ENCODE results near the gene TRANK1.
"Not testable (repeated sequence)": the region's sequence is repeated elsewhere in the genome, so short reads cannot be mapped to it uniquely, and the experiment has no call there.

TRANK1 gene

GRCh38 chr3:36944641-36945270 lies at the start of gene TRANK1:
Gene TRANK1 (minus strand): TSS chr3:36945054. CDS start chr3:36944809, 245 bp downstream.
- DNase-seq (ENCODE audit: low read depth, low spot score) = no peak

- peak; percentile 100 for DNase-seq (ENCODE audit: low read depth, low spot score)
These were observed 48.8 kb upstream of the TRANK1 start, which contains the start of gene MLH1 for GRCh38 chr3:36993326-36994283. Gene MLH1 (plus strand): TSS chr3:36993518. CDS start chr3:36993548, 30 bp downstream.

DNA sequence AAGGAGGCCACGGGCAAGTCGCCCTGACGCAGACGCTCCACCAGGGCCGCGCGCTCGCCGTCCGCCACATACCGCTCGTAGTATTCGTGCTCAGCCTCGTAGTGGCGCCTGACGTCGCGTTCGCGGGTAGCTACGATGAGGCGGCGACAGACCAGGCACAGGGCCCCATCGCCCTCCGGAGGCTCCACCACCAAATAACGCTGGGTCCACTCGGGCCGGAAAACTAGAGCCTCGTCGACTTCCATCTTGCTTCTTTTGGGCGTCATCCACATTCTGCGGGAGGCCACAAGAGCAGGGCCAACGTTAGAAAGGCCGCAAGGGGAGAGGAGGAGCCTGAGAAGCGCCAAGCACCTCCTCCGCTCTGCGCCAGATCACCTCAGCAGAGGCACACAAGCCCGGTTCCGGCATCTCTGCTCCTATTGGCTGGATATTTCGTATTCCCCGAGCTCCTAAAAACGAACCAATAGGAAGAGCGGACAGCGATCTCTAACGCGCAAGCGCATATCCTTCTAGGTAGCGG lies 48.0 kb upstream of the TRANK1 start, which contains the start of gene EPM2AIP1:
EPM2AIP1 (minus strand) TSS at position 326 of the 520 bp plus-strand sequence; CDS start at position 272, 54 bp downstream.
- DNase-seq (ENCODE audit: low read depth, low spot score) = no peak

DNA sequence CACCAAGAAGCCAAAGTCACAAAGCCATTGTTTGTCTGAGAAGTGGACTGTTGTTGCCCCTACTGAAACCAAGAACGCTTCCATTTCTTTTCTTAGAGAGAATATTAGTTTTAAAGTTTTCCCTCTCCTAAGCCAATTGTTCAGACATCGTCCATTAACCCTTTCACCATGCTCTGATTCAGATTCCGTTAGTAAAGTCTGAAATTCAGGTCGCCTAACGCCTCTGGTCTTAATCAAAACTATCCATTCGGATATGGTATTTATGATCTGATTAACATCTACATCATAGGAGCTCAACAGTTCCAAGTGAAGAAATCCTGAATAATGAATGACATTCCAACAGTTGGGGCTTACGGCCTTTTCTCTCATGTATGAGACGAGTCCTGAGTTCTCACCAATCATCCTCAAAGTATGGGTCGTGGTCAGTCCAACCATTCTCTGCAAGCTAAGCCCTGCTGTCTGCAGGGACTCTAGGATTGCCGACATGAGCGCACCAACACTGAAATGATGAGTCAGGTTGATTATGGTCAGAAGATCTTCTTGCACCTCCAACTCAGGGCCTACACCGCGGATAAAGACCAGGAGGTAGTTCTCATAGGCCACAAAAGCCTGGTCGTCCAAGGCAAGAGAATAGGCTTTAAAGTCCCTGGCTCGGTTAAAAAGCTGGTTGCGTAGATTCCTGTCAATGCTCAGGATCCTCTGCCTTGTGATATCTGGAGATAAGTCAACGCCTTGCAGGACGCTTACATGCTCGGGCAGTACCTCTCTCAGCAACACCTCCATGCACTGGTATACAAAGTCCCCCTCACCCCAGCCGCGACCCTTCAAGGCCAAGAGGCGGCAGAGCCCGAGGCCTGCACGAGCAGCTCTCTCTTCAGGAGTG lies 47.3 kb upstream of the TRANK1 start:
- DNase-seq (ENCODE audit: low read depth, low spot score) = no peak

DNA sequence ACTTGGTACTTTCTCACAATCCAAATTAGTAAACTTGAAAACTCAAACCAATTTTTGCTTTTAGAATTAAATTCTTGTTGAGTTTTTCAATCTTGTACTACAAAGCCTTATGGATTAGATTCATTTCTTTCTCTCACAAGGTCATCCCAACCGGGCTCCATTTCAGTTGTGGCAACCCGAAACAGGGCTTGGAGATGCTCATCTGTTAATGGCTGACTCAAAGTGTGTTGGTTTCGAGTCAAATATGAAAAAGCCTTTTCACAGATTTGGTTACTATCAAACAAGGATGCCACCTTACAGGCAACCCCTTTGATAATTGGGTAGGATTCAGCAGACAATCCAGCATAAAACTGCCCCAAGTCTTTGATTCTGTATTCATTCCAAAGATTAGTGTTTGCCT lies 46.3 kb upstream of the TRANK1 start:
- no peak for DNase-seq (ENCODE audit: low read depth, low spot score)

DNA sequence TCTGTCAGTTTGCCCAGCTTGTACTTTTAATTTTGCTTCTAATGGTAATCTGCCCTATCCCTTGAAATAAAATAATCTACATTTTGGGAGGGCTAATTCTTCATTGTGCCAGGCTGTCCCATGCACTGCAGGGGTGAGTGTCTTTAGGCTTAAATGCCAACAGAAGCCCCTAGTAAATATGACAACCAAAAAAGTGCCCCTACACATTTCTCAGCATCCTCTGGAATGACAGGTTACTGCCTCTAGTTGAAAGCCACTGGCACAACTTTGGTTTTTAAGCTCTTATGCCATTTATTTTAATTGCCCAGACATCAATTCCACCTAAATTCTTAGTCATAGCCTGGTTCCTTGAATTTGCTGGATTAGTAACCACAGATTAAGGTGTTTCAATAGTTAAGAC lies 44.7 kb upstream of the TRANK1 start:
- no peak for DNase-seq (ENCODE audit: low read depth, low spot score)

- no peak for DNase-seq (ENCODE audit: low read depth, low spot score)
These were observed 44.2 kb upstream of the TRANK1 start for GRCh38 chr3:36989005-36989404.

DNA sequence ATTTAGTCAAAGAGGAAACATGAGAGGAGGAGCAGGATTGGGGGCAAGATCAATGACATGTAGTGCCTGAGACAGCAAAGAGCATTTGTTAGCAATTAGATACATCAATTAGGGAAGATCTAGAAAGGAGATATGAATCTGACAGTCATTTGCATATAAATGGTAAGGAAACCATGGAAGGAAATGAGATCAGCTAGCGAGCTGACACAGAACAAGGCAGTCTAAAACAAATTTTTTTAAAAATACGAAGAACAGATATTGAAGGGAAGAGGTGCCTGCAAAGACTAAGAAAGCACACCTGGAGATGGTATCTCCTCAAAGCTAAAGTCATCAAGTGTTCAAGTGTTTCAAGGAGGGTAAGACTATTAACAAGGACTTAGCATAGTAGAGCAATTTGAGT lies 43.5 kb upstream of the TRANK1 start:
- no peak for DNase-seq (ENCODE audit: low read depth, low spot score)

GRCh38 chr3:36981006-36981405 lies 36.2 kb upstream of the TRANK1 start:
- no peak for DNase-seq (ENCODE audit: low read depth, low spot score)

DNA sequence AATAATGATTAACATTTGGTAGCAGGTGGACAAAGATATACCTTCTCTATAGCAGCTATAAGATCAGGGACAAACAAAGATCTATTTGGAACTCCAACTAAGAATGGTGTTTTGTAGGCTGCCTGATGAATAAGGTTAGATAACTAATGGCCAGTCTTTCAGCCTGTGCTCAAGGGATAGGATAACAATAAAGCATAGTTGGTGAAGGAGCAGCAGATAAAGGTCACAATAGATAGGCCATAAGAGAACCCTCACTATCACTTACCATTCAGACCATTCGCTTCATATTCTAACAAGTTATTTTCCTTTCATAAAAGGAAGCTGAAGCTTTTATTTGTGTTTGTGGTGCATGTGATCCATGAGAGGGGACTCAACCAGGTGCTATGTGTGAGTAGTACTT lies 28.3 kb upstream of the TRANK1 start:
- DNase-seq (ENCODE audit: low read depth, low spot score) = no peak

DNA sequence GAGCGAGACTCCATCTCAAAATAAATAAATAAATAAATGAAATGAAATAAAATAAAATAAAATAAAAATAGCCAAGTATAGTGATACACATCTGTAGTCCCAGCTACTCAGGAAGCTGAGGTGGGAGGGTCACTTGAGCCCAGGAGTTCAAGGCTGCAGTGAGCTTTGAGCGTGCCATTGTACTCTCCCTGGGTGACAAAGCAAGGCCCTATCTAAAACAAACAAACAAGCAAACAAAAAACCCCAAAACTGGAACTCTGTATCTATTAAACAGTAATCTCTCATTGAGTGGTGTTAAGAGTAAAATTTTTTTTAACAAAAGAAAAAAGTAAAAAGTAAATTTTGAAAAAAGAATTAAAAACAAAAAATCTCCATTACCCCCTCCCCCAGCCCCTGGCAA lies 27.3 kb upstream of the TRANK1 start:
- DNase-seq (ENCODE audit: low read depth, low spot score) = no peak

GRCh38 chr3:36969540-36970432 lies 24.9 kb upstream of the TRANK1 start:
- peak; percentile 7 for DNase-seq (ENCODE audit: low read depth, low spot score)

DNA sequence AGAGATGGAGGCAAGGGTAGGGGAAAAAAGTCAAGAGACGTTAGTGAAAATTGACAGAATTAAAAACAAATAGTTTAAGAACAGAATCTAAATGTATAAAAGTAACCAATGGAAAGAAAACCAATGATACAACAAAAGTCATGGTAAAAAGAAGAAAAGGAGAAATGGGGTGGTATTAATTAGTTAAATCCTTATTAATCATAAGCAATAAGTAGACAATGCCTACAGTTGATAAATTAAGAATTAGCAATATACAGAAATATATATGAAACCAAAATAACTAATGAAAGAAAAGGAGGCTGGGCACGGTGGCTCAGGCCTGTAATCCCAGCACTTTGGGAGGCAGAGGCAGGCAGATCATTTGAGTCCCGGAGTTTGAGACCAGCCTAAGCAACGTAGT lies 24.2 kb upstream of the TRANK1 start:
- DNase-seq (ENCODE audit: low read depth, low spot score) = no peak

- no peak for DNase-seq (ENCODE audit: low read depth, low spot score)
These were observed 20.6 kb upstream of the TRANK1 start for GRCh38 chr3:36965440-36965839.

- DNase-seq (ENCODE audit: low read depth, low spot score) = no peak
These were observed 20.0 kb upstream of the TRANK1 start for GRCh38 chr3:36964817-36965216.

DNA sequence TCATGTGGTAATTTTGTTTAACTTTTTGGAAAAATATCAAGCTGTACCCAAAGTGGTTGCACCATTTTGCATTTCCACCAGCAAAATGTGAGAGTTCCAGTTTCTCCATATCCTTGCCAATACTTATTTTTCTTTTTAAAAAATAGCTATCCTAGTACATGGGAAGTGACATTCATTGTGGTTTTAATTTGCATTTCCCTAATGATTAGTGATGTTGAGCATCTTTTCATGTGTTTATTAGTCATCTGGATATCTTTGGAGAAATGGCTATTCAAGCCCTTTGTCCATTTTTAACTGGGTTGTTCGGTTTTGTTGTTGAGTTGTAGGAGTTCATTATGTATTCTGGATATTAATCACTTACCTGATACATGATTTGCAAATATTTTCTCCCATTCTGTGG lies 19.5 kb upstream of the TRANK1 start:
- no peak for DNase-seq (ENCODE audit: low read depth, low spot score)

DNA sequence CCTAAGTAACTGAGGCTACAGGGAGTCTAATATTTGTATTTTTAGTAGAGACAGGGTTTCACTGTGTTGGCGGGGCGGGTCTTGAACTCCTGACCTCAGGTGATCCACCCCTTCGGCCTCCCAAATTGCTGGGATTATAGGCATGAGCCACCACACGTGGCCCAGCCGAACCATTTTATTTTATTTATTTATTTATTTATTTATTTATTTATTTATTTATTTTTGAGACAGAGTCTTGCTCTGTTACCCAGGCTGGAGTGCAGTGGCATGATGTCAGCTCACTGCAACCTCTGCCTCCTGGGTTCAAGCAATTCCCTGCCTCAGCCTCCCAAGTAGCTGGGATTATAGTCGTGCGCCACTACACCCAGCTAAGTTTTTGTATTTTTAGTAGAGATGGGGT lies 18.2 kb upstream of the TRANK1 start:
- not testable (repeated sequence) for DNase-seq (ENCODE audit: low read depth, low spot score)

- no peak for DNase-seq (ENCODE audit: low read depth, low spot score)
These were observed 15.6 kb upstream of the TRANK1 start for GRCh38 chr3:36960502-36960901.

GRCh38 chr3:36959821-36960220 lies 15.0 kb upstream of the TRANK1 start:
- DNase-seq (ENCODE audit: low read depth, low spot score) = no peak

All from iPS DF 19.7 (cell line).